Esophagus squamous epithelium (tissue), 5 donors: ENCODE results near the gene SPTBN5. TPM values are rescaled to one million over a fixed set of nuclear protein-coding genes. Genes with fewer than 3 reads are reported as not detected.

ENCODE experiments used
- DNase-seq: peaks from one replicate; lab custom pipeline; 2025; lab: John Stamatoyannopoulos, UW
- H3K27ac ChIP-seq, 4 donors: fragments of 200-600 bp; sonication (generic); one replicate each; pipeline ENCODE4 v1.5.1; 2016 to 2019; ENCODE audit warnings: mild to moderate bottlenecking in 1 of 4
- H3K27me3 ChIP-seq, 4 donors: fragments of 200-600 bp; sonication (generic); 1 replicate in 3 of 4; 2 replicates in 1 of 4; pipeline versions ENCODE4 v1.5.1 to v1.6.0; 2017 to 2021; ENCODE audit warnings: antibody characterized with exemption in 1 of 4
- H3K36me3 ChIP-seq, 3 donors: fragments of 200-600 bp; sonication (generic); one replicate each; pipeline ENCODE4 v1.5.1; 2016 to 2019
- H3K4me1 ChIP-seq, 3 donors: fragments of 200-600 bp; sonication (generic); one replicate each; pipeline ENCODE4 v1.5.1; 2017 to 2019
- H3K4me3 ChIP-seq, 4 donors: fragments of 200-600 bp; sonication (generic); 1 replicate in 3 of 4; 2 replicates in 1 of 4; pipeline ENCODE4 v1.5.1; 2016 to 2019; ENCODE audit warnings: mild to moderate bottlenecking in 2 of 4, moderate library complexity in 1 of 4
- H3K9me3 ChIP-seq, 3 donors: fragments of 200-600 bp; sonication (generic); one replicate each; pipeline ENCODE4 v1.5.1; 2016 to 2019
- CTCF ChIP-seq, 6 experiments: fragments of 450-650 bp in 4 of 6; fragments of 200-600 bp in 2 of 6; sonication (generic) in 2 of 6; IDR thresholded peaks; one replicate each; pipeline ENCODE4 v1.5.1; 2016 to 2019; ENCODE audit warnings: antibody characterized with exemption in 6 of 6, mild to moderate bottlenecking in 4 of 6, moderate library complexity in 4 of 6
- POLR2A ChIP-seq, 4 donors: fragments of 450-650 bp; IDR thresholded peaks; one replicate each; pipeline ENCODE4 v1.6.1; 2017; ENCODE audit warnings: antibody characterized with exemption in 4 of 4, mild to moderate bottlenecking in 4 of 4, moderate library complexity in 3 of 4
- WGBS, 2 donors: methylation state at CpG; one replicate each; pipeline ENCODE4 v1.1.5; 2018; 5-methylcytosine and 5-hydroxymethylcytosine counted together
- intact Hi-C: fragments of 100-400 bp; cut with DNase I; formaldehyde crosslinking; loops from one replicate; pipeline ENCODE4 v1.15.0; 2022
- total RNA-seq, 4 donors: library from RNA; depleted of rRNA; stranded (reverse); fragments of >200 nt; gene quantifications; one replicate each; pipeline ENCODE4 v1.1.0, GENCODE V29; 2016
- donor health status: DM: yes; HTN: yes; CAD: no.

Gene SPTBN5
- total RNA-seq, 4 donors from 2014 or later: 1.9 to 4.4 (median 3.4) TPM

GRCh38 chr15:41866872-41867579, 26.8 kb downstream of the SPTBN5 start:
- Histone ChIP-seq H3K27me3 (no peaks in the 10 kb centered on the region), H3K27ac (no peak overlapping the region), H3K36me3 (no peaks in the 10 kb centered on the region), H3K4me3 (no peak overlapping the region), H3K9me3 (no peaks in the 10 kb centered on the region), H3K4me1 (peaks cover 0 to 26% (median 17%) of the 10 kb centered on the region in 3 donors)
- 33 to 85% methylated on average over 3 to 4 of the region's 25 CpGs for WGBS, 2 donors
- intact Hi-C loops: no loop called here
- TF ChIP-seq CTCF (IDR thresholded peaks at IDR 0.05): no peak
- TF ChIP-seq POLR2A (IDR thresholded peaks at IDR 0.05): no peak
- DNase-seq: no peak

GRCh38 chr15:41866263-41866703, 27.6 kb downstream of the SPTBN5 start:
- Histone ChIP-seq H3K4me1 (peaks cover 0 to 25% (median 17%) of the 10 kb centered on the region in 3 donors), H3K36me3 (no peaks in the 10 kb centered on the region), H3K27ac (no peak overlapping the region), H3K4me3 (no peak overlapping the region), H3K27me3 (no peaks in the 10 kb centered on the region), H3K9me3 (no peaks in the 10 kb centered on the region)
- WGBS, 2 donors: no CpG with 5 or more reads among the region's 8 CpGs
- no peak for DNase-seq
- intact Hi-C loops: no loop called here
- TF ChIP-seq POLR2A (IDR thresholded peaks at IDR 0.05): no peak
- TF ChIP-seq CTCF (IDR thresholded peaks at IDR 0.05): no peak

GRCh38 chr15:41865490-41866055, 28.3 kb downstream of the SPTBN5 start:
- no peak overlapping the region for H3K27ac ChIP-seq
- no peaks in the 10 kb centered on the region for H3K9me3 ChIP-seq
- TF ChIP-seq POLR2A (IDR thresholded peaks at IDR 0.05) (no peak), CTCF (IDR thresholded peaks at IDR 0.05) (no peak)
- H3K4me1 ChIP-seq: peaks cover 0 to 21% (median 11%) of the 10 kb centered on the region in 3 donors
- H3K4me3 ChIP-seq: no peak overlapping the region
- intact Hi-C loops: no loop called here
- peaks cover 0 to under 1% (median 0%) of the 10 kb centered on the region in 4 donors for H3K27me3 ChIP-seq
- no peak for DNase-seq
- H3K36me3 ChIP-seq: no peaks in the 10 kb centered on the region
- WGBS, 2 donors: 69 to 81% methylated on average over 4 to 11 of the region's 18 CpGs

- peaks cover 0 to 3% (median 0%) of the 10 kb centered on the region in 4 donors for H3K27me3 ChIP-seq
- peaks cover 0 to 24% (median 0%) of the 10 kb centered on the region in 3 donors for H3K4me1 ChIP-seq
- WGBS, 2 donors: 80 to 82% methylated on average over 7 to 10 of the region's 19 CpGs
- intact Hi-C loops: no loop called here
- no peak overlapping the region for H3K27ac ChIP-seq
- no peaks in the 10 kb centered on the region for H3K9me3 ChIP-seq
- TF ChIP-seq POLR2A (IDR thresholded peaks at IDR 0.05) (no peak), CTCF (IDR thresholded peaks at IDR 0.05) (no peak)
- no peak for DNase-seq
- H3K4me3 ChIP-seq: no peak overlapping the region
- no peaks in the 10 kb centered on the region for H3K36me3 ChIP-seq
Measured at GRCh38 chr15:41862515-41863116, 31.2 kb downstream of the SPTBN5 start.
